ENCODE measurements around the gene BICD2. TPM values are rescaled to one million over a fixed set of nuclear protein-coding genes. Genes with fewer than 3 reads are reported as not detected.

Gene BICD2
- total RNA-seq, 4 donors from 2014 or later = 28.3 to 54.0 (median 44.2) TPM

DNA sequence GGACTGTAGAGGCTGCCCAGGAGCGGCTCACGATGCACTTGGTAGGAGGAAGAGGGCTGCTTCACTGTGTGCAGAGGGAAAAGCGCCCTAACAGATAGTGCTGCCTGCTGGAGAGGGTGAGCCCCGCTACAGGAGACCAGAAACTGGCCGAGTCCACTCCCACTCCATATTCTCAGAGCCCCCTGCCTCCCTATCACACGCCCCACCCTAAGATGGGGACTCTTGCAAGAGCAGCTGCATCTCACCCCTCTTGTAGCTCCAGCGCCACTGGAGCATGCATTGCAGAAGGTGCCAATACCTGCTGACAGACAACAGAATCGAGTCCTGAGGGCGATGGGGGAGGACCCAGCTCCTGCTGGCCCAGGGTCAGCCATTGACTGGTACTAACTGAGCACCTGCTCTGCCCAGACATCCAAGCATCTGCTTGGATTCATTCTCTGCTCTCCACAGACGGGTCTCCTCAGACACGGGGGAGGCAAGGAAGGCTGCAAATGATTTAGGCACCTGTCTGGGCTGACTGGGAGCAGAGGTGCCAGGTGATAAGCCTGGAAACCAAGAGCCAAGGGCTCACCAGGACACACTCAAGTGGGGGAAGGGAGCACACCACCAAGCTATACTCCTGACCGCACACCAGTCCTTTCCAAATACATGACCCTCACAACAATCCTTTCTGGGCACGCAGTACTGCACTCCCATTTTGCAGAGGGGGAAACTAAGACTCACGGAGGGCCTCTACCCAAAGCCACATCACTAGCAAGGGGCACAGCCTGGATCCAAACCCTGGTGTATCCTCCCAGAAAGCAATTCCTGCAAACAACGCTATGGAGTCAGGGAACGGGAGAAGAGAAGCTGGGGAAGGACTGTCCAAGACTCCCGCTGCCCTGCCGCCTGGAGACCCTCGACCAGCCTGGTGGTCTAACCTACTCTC lies 1.6 kb downstream of the BICD2 start:
- TF ChIP-seq, protein P1, sequence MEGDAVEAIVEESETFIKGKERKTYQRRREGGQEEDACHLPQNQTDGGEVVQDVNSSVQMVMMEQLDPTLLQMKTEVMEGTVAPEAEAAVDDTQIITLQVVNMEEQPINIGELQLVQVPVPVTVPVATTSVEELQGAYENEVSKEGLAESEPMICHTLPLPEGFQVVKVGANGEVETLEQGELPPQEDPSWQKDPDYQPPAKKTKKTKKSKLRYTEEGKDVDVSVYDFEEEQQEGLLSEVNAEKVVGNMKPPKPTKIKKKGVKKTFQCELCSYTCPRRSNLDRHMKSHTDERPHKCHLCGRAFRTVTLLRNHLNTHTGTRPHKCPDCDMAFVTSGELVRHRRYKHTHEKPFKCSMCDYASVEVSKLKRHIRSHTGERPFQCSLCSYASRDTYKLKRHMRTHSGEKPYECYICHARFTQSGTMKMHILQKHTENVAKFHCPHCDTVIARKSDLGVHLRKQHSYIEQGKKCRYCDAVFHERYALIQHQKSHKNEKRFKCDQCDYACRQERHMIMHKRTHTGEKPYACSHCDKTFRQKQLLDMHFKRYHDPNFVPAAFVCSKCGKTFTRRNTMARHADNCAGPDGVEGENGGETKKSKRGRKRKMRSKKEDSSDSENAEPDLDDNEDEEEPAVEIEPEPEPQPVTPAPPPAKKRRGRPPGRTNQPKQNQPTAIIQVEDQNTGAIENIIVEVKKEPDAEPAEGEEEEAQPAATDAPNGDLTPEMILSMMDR (IDR thresholded peaks at IDR 0.05) = no peak
- DNase-seq (ENCODE audit: low spot score) (no peak), ATAC-seq (ENCODE audit: low FRiP score) (no peak)

DNA sequence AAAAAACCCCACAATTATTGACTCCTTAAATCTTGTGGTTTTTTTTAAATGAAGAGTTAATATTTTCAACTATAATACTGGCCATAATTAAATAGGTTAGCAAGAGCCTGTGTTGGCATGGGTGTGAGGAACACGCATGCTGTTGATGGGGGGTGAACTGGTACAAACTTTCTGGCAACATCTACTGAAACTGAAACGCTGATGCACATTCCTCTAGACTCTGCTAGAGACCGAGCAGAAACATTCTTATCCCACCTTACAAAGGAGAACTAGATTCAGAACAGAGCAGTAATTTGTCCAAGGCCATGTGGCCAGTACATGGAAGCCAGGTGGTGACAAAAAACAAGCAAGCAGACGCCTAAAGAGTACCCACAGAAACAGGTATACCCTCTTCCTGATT lies 2.4 kb downstream of the BICD2 start:
- no peak for DNase-seq (ENCODE audit: low spot score)
- no peak for ATAC-seq (ENCODE audit: low FRiP score)
- TF ChIP-seq, protein P1 (IDR thresholded peaks at IDR 0.05) = no peak

DNA sequence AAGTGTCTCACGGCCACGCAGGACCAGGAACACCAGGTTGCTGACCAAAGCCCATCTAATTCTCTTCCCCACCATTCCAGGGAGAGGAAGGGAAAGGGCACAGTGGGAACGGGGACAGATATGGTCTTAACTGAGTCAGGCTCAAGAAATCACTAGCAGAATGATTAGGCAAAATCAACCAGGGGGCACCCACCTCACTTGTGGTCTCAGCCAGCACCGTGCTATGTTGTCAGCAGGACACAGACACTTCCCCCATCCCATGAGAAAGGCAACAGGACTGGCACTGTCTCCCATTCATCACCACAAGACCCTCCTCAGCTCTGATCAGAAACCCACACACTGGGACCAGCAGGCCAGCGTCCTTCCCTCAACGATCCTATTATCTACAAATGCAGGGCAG lies 2.9 kb downstream of the BICD2 start:
- TF ChIP-seq, protein P1 (IDR thresholded peaks at IDR 0.05) = no peak
- DNase-seq (ENCODE audit: low spot score) = no peak
- no peak for ATAC-seq (ENCODE audit: low FRiP score)

DNA sequence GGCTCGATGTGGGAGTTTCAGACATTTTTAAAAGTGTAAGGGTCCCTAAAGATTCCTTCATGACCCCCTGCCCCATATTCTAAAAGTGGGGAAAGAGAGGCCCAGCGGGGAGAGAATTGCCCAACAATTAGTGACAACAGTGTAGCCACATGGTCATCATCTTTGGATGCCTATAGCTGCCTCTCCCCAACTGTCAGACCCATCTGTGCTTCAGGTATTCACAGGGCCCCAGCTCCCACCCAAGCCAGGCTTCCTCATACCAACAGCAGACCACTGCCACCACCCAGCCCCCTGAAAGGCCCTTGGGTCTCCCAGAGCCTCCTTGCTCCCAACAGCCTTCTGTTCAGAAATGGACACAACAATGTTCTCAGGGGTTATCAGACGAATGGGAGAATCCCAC lies 4.1 kb downstream of the BICD2 start:
- TF ChIP-seq, protein P1 (IDR thresholded peaks at IDR 0.05) = no peak
- ATAC-seq (ENCODE audit: low FRiP score) = no peak
- no peak for DNase-seq (ENCODE audit: low spot score)

DNA sequence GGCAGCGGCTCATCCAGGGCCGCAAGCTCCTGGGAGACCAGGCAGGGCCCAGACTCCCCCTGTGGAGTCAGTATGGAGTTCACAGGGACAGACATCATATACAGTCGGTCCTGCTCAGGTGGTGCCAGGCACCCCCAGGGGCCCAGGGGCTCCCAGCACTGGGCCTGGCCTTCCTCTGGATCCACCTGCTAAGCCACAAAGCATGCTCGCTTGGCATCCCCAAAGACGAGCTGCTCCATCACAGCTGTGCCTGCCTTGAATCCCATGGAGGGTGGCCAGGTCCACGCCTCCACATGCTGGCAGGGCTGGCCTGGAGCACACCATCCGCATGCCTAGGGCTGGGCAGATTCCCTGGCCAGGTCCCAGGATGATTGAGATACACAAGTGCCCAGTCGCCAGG lies 4.6 kb downstream of the BICD2 start:
- no peak for ATAC-seq (ENCODE audit: low FRiP score)
- TF ChIP-seq, protein P1 (IDR thresholded peaks at IDR 0.05) = no peak
- DNase-seq (ENCODE audit: low spot score) = no peak

DNA sequence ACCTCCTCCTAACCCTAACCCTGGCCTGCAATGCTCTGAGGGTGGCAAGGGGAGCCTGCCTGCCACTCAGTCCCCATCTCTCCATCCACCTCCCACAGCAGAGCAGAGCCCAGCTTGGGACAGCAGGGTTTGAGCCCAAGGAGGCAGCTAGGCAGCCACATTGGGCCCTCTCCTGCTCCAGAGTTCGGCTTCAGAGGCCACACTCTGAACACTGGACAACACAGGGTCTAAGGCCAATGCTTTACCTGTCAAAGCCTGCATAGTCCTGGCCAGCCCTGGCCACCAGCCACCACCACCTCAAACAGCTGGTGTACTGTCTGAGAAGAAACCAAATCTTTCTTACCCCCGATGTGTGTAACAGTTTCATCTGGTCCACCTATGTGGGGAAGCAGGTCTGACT lies 5.2 kb downstream of the BICD2 start:
- TF ChIP-seq, protein P1 (IDR thresholded peaks at IDR 0.05) = no peak
- ATAC-seq (ENCODE audit: low FRiP score) = no peak
- DNase-seq (ENCODE audit: low spot score) = no peak

DNA sequence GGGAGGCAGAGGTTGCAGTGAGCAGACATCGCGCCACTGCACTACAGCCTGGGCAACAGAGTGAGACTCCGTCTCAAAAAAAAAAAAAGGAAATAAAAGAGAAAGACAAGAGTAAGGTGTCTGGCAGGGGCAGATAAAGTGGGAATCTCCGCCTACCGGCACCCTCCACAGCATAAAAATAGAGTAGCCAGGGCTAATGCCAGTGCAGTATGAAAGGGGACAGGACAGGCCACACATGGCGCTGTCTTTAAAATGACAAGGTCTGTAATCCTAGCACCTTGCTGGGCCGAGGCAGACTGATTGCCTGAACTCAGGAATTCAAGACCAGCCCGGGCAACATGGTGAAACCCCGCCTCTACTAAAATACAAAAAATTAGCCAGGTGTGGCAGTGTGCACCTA lies 7.8 kb downstream of the BICD2 start:
- TF ChIP-seq, protein P1 (IDR thresholded peaks at IDR 0.05) = no peak
- no peak for ATAC-seq (ENCODE audit: low FRiP score)
- DNase-seq (ENCODE audit: low spot score) = no peak
